Measurements from ENCODE around the gene LSM14A. TPM values are rescaled to one million over a fixed set of nuclear protein-coding genes. Genes with fewer than 3 reads are reported as not detected.

The LSM14A gene
- polyA plus RNA-seq (2011; rRNA removed), result 264 and 278 TPM in 2 replicates
- 272 and 304 TPM in 2 replicates for polyA plus RNA-seq (2012; cell fraction: cytosol; rRNA removed)
- 99.0 and 113 TPM in 2 replicates for polyA plus RNA-seq (2012; cell fraction: nucleus; rRNA removed)
- polyA plus RNA-seq (2017; fragmentation: RNase III; extraction: RNeasy Plus Mini Kit Qiagen cat#74134 plus additional on column Dnase treatment), result 227 to 253 TPM (median 241 TPM) in 3 replicates
- polyA minus RNA-seq (2011; rRNA and poly(A)+ RNA removed), result 269 and 305 TPM in 2 replicates

- ATAC-seq, result peak; percentile 86 to 87
- ChIA-PET CTCF (interaction anchor here (0.6 to 2.5 kb wide), 16 partner anchors 10 to 394 kb away, joined by 3 to 14 read pairs (median 4); no protein-coding TSS in a partner anchor), POLR2A (interaction anchor here (0.6 to 3.4 kb wide), 15 partner anchors 10 to 506 kb away, joined by 3 to 21 read pairs (median 4); partner anchors contain the start of genes KCTD15 and ZNF302)
- H3K4me1 ChIP-seq, result peaks cover 38% of the 10 kb centered on the region
- WGBS (ENCODE audit: missing lambda C conversion rate), result under 1% methylated on average over 83 of the region's 83 CpGs
- peak within 1 kb of the TSS; percentile 67 for H3K4me3 ChIP-seq
- peak within 1 kb of the TSS; percentile 94 to 95 for H3K27ac ChIP-seq
- no peaks in the 10 kb centered on the region for H3K9me3 ChIP-seq
- H3K4me2 ChIP-seq, result peak within 1 kb of the TSS; percentile 97
- DNase-seq (ENCODE audit: low read depth in 1 of 2, low spot score in 1 of 2), result peak; percentile 97 to 98
- no peak for FAIRE-seq
- TF ChIP-seq HDAC2 (IDR thresholded peaks at IDR 0.05) (no peak), HOXB5 (CRISPR knock-in tag; IDR thresholded peaks at IDR 0.05) (peak; percentile 86; the same call in 1 of the 2 replicates), FOSB (CRISPR knock-in tag; IDR thresholded peaks at IDR 0.05) (no peak), EP300 (IDR thresholded peaks at IDR 0.05) (no peak), JUN (IDR thresholded peaks at IDR 0.05) (peak; percentile 96 to 100), TFCP2L1 (CRISPR knock-in tag; IDR thresholded peaks at IDR 0.05) (peak; percentile 93; the same call in 1 of the 2 replicates), CHD2 (IDR thresholded peaks at IDR 0.05; ENCODE audit: low read length, partially characterized antibody) (peak; percentile 91), KDM5A (IDR thresholded peaks at IDR 0.05) (0 out of 2 replicates have a peak, but pooled peaks have one; percentile 19), CBX2 (IDR thresholded peaks at IDR 0.05; ENCODE audit: borderline replicate concordance, low read depth) (no peak), RARB (CRISPR knock-in tag; IDR thresholded peaks at IDR 0.05) (peak; percentile 75; the same call in 1 of the 2 replicates), SREBF2 (IDR thresholded peaks at IDR 0.05) (0 out of 2 replicates have a peak, but pooled peaks have one; percentile 18), POLR2A (IDR thresholded peaks at IDR 0.05; ENCODE audit: low read length) (peak; percentile 98), ZC3H11A (IDR thresholded peaks at IDR 0.05) (no peak; the same call in 1 of the 2 replicates), ESRRA (IDR thresholded peaks at IDR 0.05; ENCODE audit: borderline replicate concordance, low read length) (no peak), MYC (IDR thresholded peaks at IDR 0.05; ENCODE audit: borderline replicate concordance, low read length) (peak; percentile 95), NR3C1 (IDR thresholded peaks at IDR 0.05) (no peak), CBX8 (IDR thresholded peaks at IDR 0.05) (no peak), TP53 (CRISPR knock-in tag; IDR thresholded peaks at IDR 0.05) (peak; percentile 90; the same call in 1 of the 2 replicates), JUNB (IDR thresholded peaks at IDR 0.05) (no peak), ATOH8 (CRISPR knock-in tag; IDR thresholded peaks at IDR 0.05; ENCODE audit: low read depth) (peak; percentile 48; the same call in 1 of the 2 replicates), RCOR1 (IDR thresholded peaks at IDR 0.05; ENCODE audit: low read depth, low read length) (no peak), RNF2 (IDR thresholded peaks at IDR 0.05; ENCODE audit: borderline replicate concordance, low read depth) (peak; percentile 82), RFX5 (IDR thresholded peaks at IDR 0.05) (peak; percentile 47), PHF8 (IDR thresholded peaks at IDR 0.05; ENCODE audit: borderline replicate concordance, low read depth) (peak; percentile 99), RAD21 (conservative IDR thresholded peaks at IDR 0.05 in 1 of 2, IDR thresholded peaks at IDR 0.05 in 1 of 2) (no peak), SMC3 (IDR thresholded peaks at IDR 0.05) (peak; percentile 8; the same call in 1 of the 3 replicates), FOSL2 (IDR thresholded peaks at IDR 0.05) (no peak; the same call in 1 of the 2 replicates), FOSL2 (CRISPR knock-in tag; IDR thresholded peaks at IDR 0.05) (peak; percentile 43)
- TF ChIP-seq, protein P1, sequence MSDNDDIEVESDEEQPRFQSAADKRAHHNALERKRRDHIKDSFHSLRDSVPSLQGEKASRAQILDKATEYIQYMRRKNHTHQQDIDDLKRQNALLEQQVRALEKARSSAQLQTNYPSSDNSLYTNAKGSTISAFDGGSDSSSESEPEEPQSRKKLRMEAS (IDR thresholded peaks at IDR 0.05), result peak; percentile 93
- TF ChIP-seq, protein P2, sequence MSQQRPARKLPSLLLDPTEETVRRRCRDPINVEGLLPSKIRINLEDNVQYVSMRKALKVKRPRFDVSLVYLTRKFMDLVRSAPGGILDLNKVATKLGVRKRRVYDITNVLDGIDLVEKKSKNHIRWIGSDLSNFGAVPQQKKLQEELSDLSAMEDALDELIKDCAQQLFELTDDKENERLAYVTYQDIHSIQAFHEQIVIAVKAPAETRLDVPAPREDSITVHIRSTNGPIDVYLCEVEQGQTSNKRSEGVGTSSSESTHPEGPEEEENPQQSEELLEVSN (IDR thresholded peaks at IDR 0.05; ENCODE audit: borderline replicate concordance, low read depth), result peak; percentile 87
- TF ChIP-seq, protein P3, sequence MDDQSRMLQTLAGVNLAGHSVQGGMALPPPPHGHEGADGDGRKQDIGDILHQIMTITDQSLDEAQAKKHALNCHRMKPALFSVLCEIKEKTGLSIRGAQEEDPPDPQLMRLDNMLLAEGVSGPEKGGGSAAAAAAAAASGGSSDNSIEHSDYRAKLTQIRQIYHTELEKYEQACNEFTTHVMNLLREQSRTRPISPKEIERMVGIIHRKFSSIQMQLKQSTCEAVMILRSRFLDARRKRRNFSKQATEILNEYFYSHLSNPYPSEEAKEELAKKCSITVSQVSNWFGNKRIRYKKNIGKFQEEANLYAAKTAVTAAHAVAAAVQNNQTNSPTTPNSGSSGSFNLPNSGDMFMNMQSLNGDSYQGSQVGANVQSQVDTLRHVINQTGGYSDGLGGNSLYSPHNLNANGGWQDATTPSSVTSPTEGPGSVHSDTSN (IDR thresholded peaks at IDR 0.05), result no peak
- TF ChIP-seq, protein P4, sequence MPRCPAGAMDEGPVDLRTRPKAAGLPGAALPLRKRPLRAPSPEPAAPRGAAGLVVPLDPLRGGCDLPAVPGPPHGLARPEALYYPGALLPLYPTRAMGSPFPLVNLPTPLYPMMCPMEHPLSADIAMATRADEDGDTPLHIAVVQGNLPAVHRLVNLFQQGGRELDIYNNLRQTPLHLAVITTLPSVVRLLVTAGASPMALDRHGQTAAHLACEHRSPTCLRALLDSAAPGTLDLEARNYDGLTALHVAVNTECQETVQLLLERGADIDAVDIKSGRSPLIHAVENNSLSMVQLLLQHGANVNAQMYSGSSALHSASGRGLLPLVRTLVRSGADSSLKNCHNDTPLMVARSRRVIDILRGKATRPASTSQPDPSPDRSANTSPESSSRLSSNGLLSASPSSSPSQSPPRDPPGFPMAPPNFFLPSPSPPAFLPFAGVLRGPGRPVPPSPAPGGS (IDR thresholded peaks at IDR 0.05), result peak; percentile 98
- TF ChIP-seq, protein P5, sequence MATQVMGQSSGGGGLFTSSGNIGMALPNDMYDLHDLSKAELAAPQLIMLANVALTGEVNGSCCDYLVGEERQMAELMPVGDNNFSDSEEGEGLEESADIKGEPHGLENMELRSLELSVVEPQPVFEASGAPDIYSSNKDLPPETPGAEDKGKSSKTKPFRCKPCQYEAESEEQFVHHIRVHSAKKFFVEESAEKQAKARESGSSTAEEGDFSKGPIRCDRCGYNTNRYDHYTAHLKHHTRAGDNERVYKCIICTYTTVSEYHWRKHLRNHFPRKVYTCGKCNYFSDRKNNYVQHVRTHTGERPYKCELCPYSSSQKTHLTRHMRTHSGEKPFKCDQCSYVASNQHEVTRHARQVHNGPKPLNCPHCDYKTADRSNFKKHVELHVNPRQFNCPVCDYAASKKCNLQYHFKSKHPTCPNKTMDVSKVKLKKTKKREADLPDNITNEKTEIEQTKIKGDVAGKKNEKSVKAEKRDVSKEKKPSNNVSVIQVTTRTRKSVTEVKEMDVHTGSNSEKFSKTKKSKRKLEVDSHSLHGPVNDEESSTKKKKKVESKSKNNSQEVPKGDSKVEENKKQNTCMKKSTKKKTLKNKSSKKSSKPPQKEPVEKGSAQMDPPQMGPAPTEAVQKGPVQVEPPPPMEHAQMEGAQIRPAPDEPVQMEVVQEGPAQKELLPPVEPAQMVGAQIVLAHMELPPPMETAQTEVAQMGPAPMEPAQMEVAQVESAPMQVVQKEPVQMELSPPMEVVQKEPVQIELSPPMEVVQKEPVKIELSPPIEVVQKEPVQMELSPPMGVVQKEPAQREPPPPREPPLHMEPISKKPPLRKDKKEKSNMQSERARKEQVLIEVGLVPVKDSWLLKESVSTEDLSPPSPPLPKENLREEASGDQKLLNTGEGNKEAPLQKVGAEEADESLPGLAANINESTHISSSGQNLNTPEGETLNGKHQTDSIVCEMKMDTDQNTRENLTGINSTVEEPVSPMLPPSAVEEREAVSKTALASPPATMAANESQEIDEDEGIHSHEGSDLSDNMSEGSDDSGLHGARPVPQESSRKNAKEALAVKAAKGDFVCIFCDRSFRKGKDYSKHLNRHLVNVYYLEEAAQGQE (IDR thresholded peaks at IDR 0.05), result peak; percentile 84
These were observed at the start of gene LSM14A for GRCh38 chr19:34171877-34172660. Gene LSM14A (plus strand): TSS chr19:34172504. CDS start chr19:34172643, 139 bp downstream.

Data from A549 (cell line).